GM19397 (cell line): Measurements from ENCODE around the gene TMEM129.

Source experiments
- ATAC-seq: cut with Tn5 transposase; IDR thresholded peaks from one replicate; pipeline ENCODE4 v1.9.1; 2021; ENCODE audit warnings: mild to moderate bottlenecking, moderate library complexity; ENCODE audit not compliant: unreplicated experiment

TMEM129 gene, protein sequence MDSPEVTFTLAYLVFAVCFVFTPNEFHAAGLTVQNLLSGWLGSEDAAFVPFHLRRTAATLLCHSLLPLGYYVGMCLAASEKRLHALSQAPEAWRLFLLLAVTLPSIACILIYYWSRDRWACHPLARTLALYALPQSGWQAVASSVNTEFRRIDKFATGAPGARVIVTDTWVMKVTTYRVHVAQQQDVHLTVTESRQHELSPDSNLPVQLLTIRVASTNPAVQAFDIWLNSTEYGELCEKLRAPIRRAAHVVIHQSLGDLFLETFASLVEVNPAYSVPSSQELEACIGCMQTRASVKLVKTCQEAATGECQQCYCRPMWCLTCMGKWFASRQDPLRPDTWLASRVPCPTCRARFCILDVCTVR

DNA sequence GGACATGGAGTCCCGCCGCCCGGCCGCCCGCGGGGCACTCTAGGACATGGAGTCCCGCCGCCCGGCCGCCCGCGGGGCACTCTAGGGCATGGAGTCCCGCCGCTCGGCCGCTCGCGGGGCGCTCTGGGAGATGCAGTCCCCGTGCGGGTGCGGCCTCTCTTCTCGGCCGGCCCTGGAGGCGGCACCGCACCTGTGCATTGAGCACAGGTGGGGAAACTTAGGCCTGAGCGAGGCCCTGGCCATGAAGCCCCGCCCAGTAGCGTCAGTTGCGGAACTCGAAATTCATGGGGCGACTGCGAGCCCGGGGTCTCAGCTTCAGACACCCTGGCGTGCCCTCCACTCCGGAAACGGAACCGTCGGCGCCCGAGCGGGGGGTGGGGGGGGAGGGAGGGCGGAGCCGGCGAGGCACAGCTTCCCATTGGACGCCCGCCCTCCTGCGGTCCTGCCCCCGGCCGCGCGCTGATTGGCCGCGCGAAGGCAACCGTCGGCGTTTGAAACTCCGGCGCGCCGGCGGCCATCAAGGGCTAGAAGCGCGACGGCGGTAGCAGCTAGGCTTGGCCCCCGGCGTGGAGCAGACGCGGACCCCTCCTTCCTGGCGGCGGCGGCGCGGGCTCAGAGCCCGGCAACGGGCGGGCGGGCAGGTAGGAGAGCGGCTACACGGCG, at the start of gene TMEM129, which contains the start of gene TACC3:
TMEM129 (minus strand) TSS at position 321 of the 663 bp plus-strand sequence. CDS start 486 bp downstream, outside the sequence.
TACC3 (plus strand) TSS at position 519 of the 663 bp plus-strand sequence. CDS start 1,901 bp downstream, outside the sequence.
- peak; percentile 76 for ATAC-seq

DNA sequence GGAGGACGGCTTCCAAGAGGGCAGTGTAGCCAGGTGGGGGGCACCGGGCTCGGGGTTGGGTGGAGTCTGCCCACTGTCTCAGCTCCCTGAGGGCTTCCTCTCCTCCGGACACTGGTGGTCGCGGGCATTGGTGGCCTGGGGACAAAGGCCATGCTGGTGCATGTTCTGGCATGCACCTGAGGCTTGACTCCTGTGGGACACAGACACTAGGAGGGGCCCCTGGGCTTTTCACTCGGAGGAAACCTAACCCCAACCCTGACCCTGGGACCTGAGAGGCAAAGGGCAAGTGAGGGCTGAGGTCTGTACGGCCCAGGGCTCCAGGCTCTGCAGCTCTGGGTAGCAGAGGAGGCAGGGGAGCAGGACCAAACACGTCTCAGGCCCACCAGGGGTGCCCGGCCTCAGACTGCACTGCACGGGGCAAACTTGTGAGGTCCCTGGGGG, 49.7 kb upstream of the TMEM129 start:
- ATAC-seq = no peak

DNA sequence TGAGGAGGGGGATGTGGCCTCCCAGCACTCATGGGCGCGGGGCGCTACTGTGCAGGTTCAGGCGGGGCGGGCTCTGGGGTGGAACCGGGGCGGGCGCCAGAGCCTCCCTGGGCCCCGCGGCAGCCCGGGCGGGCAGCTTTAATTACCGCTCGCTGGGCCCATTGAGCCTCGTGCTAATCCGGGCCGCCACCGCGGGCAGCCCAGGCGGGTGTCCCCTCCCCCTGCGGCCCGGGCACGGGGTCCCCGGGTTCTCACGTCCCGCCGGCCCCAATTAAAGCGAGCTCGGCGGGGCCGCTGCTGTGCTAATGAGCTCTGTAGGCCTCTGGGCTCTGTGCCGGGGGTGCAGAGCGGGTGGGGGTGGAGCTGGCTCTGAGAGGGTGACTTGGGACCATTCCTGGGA, 49.1 kb upstream of the TMEM129 start:
- ATAC-seq = no peak

DNA sequence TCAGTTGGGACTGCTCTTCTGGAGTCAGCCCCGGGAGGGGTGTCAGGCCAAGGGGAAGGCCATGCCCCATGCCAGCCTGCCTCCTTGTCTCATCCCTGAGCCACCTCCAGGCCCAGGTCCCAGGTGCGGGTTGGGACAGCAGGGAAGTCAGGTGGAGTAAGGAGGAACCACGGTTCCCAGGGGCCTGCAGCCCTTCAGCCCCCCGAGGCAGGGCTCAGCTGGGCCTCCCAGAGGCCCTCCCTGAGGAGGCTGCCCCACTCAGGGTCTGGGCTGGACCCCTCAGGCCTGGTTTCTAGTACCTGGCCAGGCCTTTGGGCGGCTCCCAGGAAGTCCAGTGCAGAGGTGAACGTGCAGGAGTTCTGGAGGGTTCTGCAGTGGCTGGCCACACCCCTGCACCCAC, 48.6 kb upstream of the TMEM129 start:
- no peak for ATAC-seq

DNA sequence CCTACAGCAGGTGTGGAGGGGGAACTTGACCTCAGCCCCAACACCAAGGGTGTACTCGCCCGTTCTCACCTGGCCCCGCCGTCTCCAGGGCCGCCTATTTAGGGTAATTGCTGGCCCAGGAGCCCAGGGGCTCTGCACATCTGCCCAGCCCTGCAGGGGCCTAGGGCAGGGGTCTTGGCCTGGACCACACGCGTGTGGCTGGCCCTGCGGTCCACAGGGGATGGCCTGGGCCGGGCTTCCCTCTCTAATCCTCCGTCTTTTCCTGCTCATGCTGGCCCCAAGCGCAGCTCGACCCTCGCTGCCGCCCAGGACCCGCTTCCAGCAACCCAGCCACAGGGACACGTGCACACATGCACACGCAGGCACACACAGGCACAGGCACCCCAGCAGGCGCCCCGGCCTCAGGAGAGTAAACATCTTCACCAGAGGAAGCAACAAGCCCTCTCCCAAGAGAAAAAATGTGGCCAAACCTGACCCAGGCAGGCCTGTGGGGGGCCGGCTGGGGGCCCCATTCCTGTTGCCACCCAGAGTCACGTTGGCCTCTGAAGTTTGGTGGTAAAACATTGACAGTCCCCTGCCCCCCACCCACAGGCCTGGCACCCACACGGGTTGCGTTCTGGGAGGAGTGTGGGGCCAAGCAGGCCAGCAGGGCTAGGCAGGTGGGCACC, 47.4 kb upstream of the TMEM129 start:
- no peak for ATAC-seq

DNA sequence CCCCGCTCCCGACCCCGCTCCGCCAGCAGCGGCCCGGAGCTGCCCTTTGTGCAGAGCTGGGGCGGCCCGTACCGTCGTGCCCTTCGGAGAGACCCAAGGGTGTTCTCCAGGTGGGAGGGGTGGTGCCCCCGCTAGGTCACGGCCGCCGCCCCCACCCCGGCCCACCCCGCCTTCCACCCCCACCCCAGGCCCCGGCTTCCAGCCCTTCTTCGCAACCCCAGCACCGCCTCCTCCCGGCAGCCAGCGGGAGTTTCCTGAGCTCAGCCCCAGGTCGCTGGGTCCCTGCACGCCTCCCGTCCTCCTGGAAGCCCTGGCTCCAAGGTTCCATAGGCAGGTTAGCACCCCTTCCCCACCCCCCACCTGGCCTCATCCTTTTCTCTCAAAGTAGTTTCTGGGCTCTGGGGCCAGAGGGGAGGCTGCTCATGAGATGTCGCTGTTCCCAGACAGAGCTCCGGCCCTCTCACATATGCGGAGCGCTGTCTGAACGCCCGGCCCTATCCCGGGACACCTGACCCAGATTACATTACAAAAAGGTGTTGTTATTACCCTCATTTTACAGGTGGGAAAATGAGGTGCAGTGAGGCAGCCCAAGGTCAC, 46.7 kb upstream of the TMEM129 start:
- no peak for ATAC-seq

DNA sequence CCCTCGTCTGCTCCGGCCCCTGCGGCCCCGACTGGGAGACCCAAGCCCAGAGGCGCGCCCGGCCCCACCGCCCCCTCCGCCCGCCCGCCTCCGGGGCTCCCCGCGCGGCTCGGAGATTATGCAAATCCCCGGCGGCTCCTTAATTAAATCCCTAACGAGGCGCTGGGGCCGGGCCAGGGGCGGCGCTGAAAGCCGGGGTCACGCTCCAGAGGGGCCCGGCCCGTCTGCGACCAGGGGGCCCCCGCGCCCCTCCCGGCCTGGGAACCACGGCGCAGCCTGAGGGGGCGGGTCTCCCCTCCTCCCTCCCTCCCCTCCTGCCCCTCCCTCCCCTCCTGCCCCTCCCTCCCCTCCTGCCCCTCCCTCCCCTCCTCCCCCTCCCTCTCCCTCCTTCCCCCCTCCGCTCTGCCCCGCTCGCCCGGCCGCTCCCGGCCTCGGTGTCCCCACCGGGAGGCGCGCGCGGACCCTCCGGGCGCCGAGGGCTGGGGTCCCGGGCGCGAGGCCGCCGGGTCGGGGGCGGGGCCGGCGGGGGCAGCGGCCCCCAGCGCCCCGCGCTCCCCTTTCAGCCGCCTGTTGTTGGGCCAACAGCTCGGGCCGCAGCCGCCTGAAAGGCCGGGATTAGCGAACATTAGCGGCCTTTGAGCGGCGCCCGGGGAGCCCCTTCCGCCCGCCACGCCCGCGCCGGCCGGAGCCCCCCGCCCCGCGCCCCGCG, 46.1 kb upstream of the TMEM129 start:
- no peak for ATAC-seq

DNA sequence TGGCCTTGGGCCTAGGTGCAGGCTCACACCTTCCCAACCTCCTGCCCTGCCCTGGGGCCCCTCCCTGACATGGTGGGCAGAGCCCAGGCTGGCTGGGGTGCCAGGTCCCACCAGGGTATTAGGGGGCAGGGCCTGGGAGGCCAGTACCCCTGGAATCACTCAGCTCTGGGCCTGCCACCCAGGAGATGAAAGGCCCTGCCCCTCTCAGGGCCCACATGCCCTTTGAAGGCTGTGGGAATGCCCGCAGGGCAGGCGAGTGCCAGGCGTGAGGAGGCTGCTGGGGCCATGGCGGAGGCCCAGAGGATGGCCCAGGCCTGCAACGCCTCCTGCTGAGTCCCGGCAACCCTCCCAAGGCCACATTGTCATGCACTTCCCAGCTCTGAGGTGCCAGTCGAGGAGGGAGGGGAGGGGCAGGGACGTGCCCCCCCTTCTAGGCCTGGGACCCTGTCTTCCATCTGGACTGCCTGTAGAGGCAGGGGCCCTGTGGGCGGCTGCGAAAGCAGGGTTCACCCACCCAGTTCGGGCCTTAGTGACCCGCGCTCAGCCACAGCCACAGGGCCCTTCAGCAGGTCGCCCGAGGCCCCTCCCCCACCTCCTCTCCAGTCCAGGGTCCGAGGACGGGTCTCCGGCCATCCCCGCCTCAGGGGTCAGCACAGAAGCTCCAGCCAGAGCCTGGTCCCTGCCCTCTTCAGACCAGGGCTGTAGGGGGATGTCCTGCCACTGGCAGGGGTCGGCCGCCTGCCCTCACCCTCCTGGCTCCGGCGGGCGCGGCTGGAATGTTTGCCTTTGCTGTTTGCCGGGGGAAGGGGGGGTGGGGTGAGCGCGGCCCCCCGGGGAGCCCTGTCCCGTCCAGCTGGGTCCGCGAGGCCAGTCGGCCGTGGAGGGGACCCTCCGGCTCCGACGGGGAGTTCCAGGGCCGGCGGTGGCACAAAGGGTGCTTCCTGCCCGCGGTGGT, 45.3 kb upstream of the TMEM129 start:
- ATAC-seq = no peak

DNA sequence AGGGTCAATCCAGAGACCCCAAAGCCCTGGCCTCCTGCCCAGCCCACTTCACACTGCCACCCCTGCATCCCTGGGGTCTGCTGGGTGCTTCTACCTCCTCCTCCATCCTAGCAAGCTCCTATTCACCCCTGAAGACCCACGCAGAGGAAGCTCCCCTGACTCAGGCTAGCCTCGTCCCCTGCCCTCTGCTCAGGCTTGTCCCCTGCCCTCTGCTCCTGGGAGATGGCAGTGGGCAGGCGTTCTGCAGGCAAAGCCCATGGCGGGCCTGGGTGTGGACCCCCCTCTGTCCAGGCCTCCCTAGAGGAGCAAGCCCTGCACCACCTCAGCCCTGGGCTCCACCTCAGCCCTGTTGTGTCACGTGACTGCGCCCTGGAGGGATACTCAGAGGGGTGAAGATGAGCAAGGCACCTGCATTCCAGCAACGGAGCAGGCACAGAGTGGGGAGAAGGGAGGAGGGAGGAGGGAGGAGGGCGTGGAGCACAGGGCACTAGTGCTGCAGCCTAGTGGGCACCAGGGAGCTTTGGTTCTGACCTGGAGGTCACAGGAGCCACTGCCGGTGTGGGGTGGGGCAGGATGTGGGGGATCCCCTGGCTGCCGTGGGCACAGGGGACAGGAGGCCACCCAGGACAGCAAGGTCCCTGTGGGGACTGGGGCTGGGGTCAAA, 44.4 kb upstream of the TMEM129 start:
- ATAC-seq = no peak

DNA sequence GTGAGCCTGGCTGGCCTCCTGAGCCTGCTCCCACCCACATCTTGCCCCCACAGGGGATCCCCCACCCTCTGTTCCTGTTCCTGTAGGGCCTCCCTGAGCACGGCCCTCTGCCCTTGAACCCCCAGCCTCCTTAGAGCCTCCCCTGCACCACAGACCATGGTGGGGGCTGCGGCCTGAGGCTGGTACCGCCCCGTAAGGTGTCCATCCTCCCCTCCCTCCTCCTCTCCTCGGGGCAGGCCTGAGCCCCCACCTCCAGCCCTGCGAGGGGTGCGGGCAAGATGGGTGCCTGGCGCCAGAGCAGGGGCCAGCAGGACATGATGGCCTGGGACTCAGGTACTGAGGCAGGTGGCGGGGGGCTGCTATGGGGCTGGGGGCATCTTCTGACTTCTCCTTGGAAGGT, 43.5 kb upstream of the TMEM129 start:
- no peak for ATAC-seq

DNA sequence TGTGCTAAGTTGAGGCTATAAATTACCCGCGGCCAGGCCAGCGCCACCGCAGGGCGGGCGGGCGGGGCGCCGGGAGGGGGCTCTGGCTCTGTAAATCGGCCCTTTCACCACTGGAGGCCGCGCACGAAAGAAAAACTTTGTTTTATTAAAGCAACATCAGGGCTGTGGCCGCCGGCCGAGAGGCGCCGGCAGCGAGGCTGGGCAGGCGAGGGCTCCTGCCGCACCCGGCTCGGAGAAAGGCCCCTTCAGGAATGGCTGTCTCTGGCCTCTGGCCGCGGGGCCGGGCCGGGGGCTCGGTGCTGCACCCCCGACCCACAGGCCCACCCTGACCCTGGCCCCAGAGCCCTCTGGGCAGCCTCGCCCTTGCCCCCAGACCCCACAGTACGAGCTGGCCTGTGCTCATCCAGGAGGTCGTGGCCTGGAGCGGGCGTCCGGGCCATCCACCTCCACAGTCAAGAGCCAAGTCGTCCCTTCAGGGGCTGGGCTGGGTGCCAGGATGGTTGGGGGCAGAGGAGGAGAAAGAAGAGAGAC, 42.5 kb upstream of the TMEM129 start:
- ATAC-seq = no peak

DNA sequence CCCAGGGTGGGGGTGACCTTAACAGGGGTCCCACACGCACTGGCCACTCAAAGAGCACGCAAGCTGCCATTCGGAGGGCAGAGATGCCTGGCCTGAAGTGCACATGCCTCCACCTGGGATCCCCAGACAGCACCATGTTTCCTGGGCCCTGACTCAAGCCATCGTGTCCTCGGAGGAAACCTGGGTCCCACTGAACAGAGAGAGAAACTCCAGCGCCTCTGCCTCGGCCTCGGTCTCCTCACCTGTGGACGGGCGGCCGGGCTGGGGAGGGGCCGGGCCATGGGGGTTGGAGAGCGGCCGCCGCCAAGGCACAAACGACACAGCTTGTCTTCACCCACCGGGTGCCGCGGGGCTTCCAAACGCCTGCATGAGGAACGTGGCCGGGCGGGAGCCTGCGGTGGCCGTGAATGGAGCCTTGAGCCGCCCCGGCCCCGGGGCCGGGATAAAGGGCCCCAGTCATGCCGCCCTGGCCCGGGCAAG, 42.0 kb upstream of the TMEM129 start:
- no peak for ATAC-seq

DNA sequence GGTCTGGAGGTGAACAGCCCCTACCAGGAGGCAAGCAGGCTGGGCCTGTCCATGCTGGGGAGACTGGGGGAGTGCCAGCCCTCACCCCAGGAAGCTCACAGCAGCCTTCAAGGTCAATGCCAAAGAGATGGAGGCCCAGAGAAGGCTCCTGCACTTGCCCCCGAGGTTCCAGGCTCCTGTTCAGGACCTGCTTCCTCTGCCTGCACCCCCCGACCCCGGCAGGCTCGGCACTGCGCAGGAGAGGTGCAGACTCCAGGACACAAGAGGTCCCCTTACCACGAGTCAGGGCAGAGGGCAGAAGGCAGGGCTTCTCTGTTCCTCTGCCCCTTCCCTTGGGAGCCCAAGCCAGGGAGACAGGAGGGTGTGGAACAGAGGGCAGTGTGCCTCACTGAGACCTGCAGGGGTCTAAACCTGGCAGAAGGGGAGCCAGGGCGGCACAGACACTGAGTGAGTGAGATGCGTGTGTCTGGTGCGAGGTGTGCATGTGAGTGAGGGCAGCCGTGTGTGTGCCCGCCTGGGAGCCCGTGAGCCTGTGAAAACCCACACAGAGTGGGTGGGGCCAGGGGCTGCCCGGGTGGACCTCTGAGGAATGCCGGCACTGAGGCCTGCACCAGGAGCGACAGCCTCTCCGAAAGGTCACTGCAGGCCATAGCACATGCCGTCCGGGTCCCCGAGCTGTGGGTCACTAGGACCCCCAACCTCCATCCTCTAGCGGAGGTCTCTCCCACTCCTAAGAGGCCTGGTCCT, 41.3 kb upstream of the TMEM129 start:
- no peak for ATAC-seq

DNA sequence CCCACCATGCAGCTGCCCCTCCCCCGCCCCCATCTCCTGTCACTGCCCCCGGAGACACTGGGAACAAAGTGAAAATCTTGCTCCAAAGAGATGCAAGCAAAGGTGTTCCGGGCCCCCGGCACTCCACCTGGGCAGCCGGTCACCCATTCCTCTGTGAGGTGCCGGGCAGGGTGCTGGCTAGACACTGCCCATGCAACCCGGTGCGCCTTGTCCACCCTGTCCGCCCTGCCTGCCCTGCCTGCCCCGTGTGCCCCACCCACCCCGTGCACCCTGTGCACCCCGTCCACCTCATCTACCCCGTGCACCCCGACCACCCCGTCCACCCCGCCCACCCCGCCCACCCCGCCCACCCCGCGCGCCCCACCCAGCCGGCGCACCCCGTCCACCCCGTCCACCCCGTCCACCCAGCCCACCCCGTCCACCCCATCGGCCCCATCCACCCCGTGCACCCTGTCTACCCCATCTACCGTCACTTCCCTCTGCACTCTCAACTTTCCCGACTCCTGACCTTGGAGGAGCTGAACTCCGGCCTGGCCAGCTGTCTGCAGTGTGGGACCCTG, 40.1 kb upstream of the TMEM129 start:
- ATAC-seq = no peak

DNA sequence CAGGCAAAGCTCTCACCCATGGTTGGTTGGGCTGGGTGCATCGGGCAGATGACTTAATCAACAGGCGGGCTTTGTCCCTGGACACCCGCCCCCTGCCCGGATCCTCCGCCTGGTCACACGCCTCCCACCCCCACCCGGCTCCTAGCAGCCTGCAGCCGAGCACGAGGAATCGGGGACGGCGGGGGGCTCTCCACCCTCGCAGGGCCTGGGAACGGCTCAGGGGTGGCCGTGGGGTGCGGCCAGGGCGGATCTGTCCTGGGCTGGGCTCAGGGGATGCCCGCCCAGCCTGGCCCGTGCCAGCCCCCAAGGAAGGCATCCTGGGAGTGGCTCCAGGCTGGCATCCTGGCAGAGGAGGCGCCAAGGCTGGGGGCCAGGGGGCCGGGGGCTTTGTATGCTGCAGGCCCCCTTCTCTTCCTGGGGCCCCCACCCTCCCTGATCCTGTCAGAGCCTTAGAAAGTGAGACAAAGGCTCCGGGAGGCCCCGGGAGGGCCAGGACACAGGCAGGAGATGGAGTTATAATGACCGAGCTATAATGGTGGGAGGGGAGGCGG, 39.5 kb upstream of the TMEM129 start:
- ATAC-seq = no peak

DNA sequence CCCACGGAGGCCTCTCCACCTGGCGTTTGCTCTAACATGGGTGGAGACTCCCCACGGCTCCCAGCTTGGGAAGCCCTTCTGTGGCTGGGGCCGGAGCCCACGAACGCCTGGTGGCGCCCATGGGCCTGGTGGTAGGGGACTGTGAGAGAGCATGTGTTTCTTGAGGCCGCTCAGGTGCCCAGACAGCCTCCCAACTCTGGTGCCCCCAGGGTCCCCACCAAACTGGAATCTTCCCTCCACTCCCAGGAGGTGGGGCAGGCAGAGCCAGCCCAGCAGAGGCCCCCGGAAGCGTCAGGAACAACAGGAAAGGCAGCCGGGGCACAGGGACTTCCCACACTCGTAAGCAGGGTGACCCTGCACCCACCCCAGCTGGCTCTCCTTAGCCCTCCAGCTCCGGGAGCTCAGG, 38.7 kb upstream of the TMEM129 start:
- ATAC-seq = no peak

DNA sequence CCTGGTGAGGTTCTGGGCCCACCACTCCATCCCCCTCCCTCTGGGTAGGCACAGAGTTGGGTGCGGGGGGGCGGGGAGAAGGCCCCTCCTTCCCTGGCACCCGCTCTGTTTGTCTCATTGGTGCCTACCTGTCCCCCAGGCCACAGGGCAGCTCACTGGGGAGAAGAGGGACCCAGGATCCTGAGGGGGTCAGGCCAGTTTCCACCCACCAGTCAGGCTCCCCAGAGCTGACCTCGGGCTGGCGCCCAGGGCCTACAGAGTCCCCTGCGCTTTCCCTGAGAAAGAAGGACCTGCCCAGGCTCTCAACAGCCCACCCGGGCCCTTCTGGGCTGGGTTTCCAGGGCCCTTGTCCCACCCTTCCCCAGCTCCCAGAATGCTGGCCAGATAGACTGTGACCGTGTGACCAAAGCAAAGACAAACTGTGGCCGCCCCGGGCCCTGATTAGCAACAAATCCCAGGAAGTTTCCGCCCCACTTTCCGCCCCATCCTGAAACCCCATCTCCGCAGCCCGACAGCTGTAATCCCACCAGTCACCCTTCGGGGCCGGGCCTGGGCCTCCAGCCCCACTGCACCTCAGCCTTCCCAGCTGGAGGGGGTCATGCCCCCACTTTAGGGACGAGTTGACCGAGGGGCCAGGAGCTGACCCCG, 38.2 kb upstream of the TMEM129 start:
- no peak for ATAC-seq
